GM21528 (cell line): Measurements from ENCODE around the gene NALCN.
"Not testable (repeated sequence)": the region's sequence is repeated elsewhere in the genome, so short reads cannot be mapped to it uniquely, and the experiment has no call there.

Source experiments
- ATAC-seq: cut with Tn5 transposase; IDR thresholded peaks from one replicate; pipeline ENCODE4 v1.9.1; 2021; ENCODE audit warnings: mild to moderate bottlenecking, moderate library complexity; ENCODE audit not compliant: unreplicated experiment, low FRiP score

NALCN gene

DNA sequence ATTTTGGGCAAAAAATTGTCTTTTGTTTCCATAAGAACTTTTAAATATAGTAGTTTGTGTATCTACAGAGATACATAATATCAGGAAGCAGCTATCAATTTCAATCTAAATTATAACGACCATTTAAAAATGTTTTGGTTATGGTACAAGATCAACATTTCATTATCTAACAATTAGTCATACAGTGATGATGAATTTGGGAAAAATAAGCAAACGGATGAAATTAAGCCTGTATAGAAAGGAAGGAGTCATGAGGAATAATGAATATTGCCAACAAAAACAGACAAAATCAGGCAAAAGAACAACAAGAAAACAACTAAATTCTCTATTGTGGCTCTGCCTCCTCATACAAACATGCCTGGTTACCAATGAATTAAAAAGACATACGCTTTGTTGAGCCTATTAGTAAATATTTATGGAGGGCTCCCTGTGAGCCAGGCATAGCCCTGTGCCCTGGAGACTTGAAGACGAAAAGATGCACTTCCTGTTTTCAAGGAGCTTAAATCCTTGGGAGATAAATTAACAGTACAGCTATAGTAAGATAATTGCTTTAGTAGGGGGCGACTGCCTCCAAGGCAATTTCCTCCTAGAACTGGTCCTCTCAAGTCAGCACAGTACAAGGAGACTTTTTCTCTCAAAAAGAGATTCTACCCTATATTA, 73.0 kb downstream of the NALCN start:
- ATAC-seq, result no peak

DNA sequence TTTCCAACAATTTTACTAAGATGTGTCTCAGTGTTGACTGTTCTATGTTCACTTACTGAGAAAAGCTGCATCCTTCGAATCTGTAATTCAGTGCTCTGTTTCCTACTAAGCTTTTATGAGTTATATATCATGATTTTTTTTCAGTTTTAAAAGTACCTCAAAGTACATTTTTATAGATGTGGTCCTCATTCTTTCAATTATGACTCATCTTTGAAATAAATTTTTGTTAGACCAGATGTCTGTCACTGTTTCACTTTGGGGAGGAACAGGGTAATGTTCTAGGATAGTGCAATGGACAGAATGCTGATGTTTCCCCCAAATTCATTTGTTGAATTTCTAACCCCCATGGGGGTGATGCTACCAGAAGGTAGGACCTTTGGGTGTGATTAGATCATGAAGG, 74.8 kb downstream of the NALCN start:
- ATAC-seq, result no peak

DNA sequence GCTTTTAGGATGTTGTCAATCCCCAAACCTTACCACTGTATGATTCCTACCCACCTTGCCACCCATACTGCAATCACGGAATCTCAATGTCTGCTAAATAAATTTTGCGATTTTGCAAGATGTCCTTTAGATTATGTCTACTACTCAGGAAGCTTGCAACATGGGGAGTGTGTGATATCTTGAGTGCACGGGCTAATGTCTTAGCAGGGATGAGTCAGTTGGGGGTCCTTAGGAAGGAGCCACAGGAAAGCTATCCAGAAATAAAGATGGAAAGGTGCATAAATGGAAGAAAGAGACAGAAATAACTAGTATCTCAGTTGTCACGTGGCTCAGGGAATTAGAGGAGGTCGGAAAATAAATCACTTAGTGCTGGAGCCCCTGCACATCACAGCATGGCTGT, 77.1 kb downstream of the NALCN start:
- no peak for ATAC-seq

DNA sequence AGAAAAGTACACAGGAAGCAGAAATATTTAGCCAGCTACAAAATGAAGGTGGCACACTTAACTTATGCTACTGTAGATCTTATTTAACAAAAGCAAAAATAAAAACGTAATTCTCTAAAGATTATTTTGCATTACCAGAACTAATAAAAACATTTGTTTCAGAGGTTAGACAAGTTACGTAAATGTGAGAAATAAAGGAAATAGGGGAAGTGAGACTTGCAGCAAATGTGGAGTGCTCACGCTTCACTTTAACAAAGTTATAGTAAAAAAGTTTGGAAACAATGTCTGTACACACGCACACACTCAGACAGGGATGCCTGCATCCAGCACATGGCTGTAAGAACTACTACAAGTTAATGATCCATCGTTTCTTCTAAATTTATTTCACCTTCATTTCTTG, 83.7 kb downstream of the NALCN start:
- ATAC-seq, result no peak

DNA sequence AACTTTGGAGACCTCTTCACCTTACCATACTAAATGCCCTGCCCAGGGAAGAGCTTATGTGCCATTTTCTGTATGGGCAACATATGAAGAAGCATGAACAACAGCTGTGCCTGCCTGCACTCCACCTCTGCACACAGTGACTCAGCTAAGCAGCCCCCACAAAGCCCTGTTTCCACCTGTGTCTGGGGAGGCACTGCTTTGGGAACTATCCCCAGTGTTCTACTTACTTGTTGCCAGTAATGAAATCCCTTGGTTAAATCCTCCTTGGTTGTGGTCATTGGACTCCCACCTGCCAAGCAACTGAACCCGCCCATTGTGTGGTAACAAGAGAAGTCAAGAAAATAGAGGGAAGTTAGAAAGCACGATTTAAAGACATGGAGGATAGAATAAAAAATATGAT, 84.6 kb downstream of the NALCN start:
- ATAC-seq, result no peak

DNA sequence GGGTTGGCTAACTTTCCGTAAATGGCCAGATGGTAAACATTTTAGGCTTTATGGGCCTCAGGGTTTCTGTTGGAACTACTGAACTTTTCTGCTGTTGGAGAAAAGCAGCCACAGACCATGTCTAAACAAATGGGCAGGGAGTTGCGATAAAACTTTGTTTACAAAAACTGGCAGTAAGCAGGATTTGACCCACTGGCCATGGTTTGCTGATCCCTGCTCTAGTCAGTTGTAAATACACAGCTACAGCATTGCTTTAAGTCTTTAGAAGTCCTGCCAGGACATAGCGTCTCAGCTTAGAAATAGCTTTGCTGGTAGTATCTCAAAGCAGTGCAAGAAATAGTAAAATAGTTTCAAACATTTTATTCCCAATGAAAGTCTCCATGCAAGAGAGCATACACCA, 88.4 kb downstream of the NALCN start:
- ATAC-seq, result no peak

DNA sequence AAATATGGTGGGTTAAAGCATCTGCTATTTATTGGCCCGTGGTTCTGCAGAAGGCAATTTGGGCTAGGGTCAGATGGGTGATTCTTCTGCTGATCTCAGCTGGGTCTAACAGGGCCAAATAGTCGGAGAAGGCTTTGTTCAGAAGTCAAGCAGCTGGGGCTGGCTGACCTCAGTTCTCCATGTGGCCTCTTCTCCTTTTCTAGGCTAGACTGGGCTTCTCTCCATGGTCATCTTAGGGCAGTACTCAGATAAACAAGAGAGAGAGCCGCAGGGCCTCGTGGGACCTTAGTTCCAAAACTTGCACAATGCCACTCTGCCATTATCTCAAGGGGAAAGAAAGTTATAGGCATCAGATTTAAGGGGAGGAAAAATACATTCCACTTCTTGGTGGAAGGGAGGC, 89.6 kb downstream of the NALCN start:
- ATAC-seq, result no peak

DNA sequence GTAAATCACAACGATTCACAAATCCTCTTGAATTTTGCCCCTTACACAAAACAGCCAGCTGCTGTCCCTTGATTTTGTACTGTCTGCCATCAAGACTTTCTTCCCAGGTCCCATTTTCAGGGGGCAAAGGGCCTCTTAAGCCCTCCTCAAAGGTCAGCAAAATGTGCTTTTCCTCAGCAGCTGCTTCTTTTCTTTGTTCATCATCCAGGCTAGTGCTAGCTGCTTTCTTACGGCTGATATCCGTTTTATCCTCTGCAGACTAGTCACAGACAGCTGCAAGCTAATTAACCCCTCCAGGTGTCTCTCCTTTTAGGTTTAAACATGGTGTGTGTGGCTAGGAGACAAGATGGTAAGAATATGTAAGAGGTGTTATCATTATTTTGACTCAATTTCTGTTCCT, 90.9 kb downstream of the NALCN start:
- ATAC-seq, result no peak

DNA sequence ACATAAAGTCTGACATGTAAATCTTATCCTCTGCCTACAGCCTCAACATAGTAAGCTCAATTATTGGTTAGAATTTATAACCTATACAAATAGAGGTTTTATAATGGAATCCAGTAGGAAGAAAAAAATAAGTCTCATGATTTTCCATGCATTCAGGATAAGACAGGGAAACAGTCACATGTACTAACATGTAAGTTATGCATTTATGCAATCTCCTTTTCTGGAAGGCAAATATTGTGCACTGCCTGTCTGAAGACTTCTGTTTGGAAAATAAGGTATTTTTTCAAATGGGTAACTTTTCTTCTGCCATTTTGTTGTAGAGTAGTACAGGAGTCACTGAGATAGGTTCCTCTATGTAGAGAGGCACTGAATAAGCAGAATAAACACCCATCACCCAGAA, 92.7 kb downstream of the NALCN start:
- no peak for ATAC-seq

DNA sequence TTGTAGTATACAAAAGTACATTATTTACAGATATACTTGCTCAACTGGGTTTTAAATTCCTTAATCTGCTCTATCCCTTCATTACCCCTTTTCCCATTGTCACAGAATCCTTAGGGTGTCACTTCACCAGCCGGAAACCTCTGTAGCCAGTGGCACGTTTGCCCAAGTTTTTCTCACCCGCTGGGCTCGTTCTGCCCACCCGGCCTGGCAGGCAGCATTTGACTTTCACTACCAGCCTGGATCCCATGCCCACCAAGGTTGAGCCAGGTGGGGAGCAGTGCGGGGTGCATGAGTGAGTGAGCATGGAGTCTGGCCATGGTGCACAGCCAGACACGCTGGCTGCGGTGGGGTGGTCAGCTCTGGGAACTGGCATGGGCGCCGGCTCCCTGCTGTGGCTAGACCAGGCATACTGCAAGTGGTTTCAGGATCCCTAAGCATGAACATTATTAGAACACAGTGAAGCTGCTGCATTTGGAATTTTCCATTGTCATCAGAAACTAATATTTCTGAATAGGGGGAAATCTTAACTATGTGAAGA, 98.3 kb downstream of the NALCN start:
- no peak for ATAC-seq

DNA sequence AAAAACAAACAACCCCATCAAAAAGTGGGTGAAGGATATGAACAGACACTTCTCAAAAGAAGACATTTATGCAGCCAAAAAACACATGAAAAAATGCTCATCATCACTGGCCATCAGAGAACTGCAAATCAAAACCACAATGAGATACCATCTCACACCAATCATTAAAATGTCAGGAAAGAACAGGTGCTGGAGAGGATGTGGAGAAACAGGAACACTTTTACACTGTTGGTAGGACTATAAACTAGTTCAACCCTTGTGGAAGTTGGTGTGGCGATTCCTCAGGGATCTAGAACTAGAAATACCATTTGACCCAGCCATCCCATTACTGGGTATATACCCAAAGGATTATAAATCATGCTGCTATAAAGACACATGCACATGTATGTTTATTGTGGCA, 102.8 kb downstream of the NALCN start:
- not testable (repeated sequence) for ATAC-seq

DNA sequence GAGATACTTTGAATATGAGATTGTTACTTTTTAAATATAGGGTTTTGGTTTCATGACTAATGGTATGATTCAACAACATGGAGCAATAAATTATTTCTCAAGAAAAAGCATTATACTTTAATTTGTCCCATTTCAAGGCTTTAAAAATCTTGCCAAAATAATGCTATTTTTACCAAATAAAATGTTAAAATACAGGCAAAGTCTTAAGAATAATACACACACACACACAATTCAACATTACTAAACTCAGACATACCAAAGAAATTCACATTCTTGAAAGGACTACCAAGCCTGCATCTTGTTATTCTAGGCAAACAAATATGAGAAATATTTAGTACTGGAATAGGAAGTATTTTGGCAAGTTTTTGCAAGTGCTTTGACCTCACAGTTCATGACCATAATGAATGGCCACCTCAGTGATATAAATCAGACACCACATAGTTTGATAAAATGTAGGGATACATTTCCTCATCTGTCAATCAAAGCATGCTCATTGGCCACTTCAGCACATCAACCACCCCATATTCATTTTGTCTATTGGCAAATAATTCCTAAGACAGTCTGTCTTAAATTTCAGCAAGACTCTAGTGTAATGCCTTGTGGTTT, 107.2 kb downstream of the NALCN start:
- no peak for ATAC-seq

DNA sequence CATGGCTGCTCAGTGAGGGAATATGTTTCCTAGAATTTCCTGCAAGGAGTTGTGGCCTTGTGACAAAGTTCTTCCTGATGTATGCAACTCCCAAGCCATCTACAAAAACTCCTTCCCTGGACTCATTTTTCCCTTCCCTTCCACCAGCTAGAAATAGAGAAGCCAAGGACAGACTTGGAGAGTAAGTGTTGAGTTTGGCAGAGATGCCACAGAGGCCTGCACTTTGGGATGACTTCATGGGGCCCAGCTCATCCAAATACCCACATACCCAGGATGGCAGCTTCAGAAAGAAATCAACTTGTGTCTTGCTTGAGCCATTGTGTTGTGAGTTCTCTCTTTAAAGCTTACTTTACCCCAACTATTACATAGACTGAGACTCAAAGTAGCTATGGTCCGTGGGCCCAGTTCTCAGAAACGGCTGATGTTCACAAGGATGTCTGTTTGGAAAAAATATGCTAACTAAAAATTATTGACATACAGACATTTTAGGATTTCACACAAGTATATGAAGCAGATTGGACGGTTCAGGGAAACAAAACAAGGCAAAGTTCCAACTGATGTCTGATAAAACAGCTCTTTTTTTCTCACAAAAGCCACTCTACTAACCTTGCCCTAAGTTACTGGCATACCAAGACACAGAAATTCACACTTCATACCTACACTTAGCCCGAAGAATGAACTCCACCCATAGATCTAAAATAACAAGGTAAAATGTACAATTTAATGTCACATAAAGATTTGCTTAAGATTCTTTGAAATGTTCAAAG, 107.9 kb downstream of the NALCN start:
- ATAC-seq, result no peak

DNA sequence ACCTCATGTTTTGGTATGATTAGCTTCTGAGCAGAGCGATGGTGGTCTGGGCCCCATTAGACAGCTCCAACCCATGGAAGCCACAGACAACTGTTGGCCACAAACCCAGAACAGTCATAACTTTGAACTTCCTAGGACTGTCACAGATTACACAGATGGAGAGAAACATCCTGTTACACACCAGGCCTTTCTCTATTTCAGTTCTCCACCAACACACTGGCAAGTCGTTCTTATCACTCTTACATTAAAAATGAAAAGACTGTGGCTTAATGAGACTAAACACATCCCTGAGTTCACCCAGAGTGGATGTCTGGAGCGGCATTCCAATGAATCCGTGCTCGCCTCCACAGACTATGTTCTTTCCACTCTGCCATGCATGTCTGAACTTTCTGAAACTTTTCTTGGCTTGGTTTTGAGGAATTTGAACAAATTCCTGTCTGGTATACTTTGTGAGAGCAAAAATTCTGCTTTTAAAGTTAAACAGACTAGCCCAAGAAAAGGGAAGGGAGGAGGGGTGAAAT, 109.1 kb downstream of the NALCN start:
- no peak for ATAC-seq

DNA sequence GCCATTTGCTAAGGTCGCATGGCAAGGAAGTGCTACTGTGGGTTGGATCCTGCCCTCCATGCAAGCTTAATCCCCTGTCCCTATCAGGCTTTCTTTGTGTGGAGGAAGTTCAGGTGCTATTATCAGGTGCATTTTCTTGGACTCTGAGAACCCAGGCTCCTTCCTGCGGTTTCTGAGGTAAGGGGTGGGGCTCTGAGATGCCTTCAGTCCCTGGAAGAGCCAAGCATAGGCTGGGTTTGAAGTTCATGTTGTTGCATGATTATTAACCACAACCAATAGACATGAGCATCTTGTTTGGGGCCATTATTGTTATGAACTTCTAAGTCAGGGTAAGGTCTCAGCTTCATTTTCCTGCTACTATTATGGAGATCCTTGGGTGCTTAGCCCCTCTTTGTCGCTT, 109.5 kb downstream of the NALCN start:
- ATAC-seq, result no peak

DNA sequence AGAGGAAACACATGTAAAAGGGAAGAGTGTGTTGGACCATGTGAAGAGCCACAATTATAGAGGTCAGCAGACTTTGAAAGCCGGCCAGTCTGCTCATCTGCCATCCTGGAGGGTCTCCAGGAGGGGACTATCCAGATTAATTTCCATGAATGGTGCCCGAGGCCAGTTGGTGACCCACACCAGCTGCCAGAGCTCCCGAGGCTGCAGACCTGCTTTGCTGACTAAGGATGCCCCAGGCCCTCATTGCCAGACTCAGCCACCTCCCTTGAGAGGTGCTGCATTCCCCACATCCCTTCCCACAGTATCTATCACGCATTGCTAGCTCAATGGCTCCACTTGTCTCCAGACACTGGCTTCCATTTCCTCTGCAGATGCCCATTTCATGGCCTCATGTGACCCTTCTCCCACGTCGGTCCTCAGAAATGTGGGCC, 110.3 kb downstream of the NALCN start:
- ATAC-seq, result no peak

DNA sequence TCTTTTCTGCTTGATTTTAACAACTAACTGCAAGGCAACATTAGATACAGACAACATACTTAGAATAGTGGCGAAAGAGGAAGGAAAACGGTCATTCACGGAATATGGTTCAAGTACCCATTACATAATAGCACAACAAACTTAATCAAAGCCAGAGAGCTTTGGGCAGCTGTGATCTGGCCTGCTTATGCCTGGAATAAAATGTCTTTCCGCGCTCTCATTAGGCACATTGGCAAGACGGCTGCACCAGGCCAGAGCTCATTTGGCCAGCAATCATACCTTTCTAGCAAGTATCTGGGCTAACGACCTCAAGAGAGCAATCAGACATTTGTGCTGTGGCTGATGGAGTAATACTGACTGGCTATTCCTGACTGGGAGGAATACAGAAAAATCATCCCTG, 112.8 kb downstream of the NALCN start:
- no peak for ATAC-seq

DNA sequence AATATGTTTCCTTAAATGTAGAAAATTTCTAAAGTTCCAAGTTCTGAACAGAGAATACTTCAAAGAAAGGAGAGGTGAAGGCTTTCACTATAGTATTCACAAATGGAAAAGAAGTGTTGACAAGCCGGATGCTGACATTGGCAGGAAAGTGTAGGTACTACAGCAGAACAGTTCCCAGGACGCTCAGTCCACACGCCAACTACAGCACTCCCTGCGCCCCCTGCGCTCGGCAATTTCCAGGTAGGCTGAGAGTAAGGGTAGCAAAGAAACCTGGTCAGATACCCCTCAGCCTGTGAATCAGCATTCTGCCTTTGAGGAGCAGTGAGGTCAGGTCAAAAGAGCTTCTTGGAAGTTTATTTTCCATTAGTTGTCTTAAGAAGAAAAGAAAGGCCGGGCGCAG, 115.3 kb downstream of the NALCN start:
- ATAC-seq, result no peak

DNA sequence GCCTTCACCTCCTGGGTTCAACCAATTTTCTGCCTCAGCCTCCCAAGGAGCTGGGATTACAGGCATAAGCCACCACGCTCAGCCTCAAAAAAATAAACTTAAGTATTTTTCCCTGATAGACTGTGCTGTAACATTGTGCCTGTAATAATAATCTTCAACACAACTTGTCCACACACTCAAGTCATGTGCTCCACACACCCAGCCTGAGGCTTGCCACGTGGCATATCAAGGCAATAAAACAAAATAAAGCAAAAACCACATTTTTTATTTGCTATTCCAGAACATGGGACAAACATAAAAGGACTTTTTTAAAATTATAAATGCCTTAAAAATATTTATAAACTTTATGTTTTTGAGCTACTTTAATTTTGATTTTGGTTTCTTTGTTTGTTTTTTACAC, 115.8 kb downstream of the NALCN start:
- no peak for ATAC-seq

DNA sequence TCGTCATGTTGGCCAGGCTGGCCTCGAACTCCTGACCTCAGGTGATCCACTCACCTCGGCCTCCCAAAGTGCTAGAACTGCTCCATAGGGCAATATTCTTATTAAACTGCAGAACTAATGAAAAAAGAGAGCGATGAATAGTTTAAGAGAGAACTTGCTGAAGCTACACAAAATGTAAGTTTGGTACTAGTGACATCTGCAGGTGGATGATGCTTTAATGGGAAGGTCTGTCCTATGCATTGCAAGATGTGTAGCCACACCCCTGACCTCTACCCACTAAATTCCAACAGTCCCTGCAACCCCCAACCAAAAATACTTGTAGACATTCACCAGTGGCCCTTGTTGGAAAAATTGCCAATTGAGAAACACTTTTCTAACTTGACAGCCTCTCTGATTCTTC, 117.8 kb downstream of the NALCN start:
- ATAC-seq, result no peak

DNA sequence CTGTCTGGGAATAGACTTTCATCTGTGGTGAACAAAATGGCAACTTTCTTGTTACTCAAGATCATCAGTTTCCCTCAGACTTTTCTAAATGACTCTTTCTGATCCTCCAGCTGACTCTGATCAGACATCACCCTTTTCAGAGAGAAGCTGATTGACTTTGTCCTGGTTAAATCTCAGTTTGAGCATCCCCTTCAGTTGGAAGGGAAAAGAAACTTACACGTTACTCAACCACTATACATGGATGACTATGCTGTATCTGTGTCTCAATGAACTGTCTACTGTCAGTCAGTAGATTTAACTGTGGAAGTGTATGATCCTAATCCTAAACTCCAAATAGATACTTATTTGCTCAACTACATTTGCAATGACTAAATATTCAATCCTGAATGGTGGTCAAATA, 118.5 kb downstream of the NALCN start:
- no peak for ATAC-seq
